HepG2 (cell line): Measurements from ENCODE around the gene BET1L. TPM values are rescaled to one million over a fixed set of nuclear protein-coding genes. Genes with fewer than 3 reads are reported as not detected.

Source experiments
- ATF7-NPFF ChIP-seq: sonication (generic); formaldehyde crosslinking; IDR thresholded peaks from 2 replicates; pipeline ENCODE4 v1.8.1; 2023; ENCODE audit warnings: mild to moderate bottlenecking, low read depth, missing genetic modification reagents, moderate library complexity
- CBX5 ChIP-seq: sonication (generic); formaldehyde crosslinking; IDR thresholded peaks from 2 replicates; pipeline ENCODE4 v1.4.0; 2020; ENCODE audit warnings: missing genetic modification reagents, borderline replicate concordance
- ETV6 ChIP-seq: sonication (generic); formaldehyde crosslinking; conservative IDR thresholded peaks from 2 replicates; pipeline ENCODE4 v1.4.0; 2020; ENCODE audit warnings: missing genetic modification reagents
- FOXA3 ChIP-seq: IDR thresholded peaks from 2 replicates; pipeline ENCODE4 v1.6.1; 2016; ENCODE audit warnings: missing genetic modification reagents, missing compliant biosample characterization
- FOXK1 ChIP-seq: sonication (generic); formaldehyde crosslinking; IDR thresholded peaks from 2 replicates; pipeline ENCODE4 v1.4.0; 2020; ENCODE audit warnings: low read depth, missing genetic modification reagents, borderline replicate concordance
- JUND ChIP-seq: sonication (generic); formaldehyde crosslinking; IDR thresholded peaks from 2 replicates; pipeline ENCODE4 v1.8.0; 2022; ENCODE audit warnings: mild to moderate bottlenecking, missing genetic modification reagents
- KAT7 ChIP-seq: IDR thresholded peaks from 2 replicates; pipeline ENCODE4 v1.6.1; 2018; ENCODE audit warnings: borderline replicate concordance, missing compliant biosample characterization
- MAFK ChIP-seq, 2 experiments: IDR thresholded peaks in 1 of 2; conservative IDR thresholded peaks in 1 of 2; 2 replicates each; pipeline ENCODE4 v1.6.1; 2011; ENCODE audit warnings: improper control_type of control experiment in 2 of 2, low read length in 2 of 2
- MAZ ChIP-seq, 2 experiments: sonication (generic) in 1 of 2; formaldehyde crosslinking in 1 of 2; IDR thresholded peaks; 2 replicates each; pipeline versions ENCODE4 v1.5.0 to v1.6.1; 2012 to 2020; ENCODE audit warnings: low read depth in 2 of 2, mild to moderate bottlenecking in 2 of 2, borderline replicate concordance in 1 of 2, improper control_type of control experiment in 1 of 2, low read length in 1 of 2, missing genetic modification reagents in 1 of 2, moderate library complexity in 1 of 2
- MTA1 ChIP-seq: sonication (generic); formaldehyde crosslinking; IDR thresholded peaks from 2 replicates; pipeline ENCODE4 v1.4.0; 2020; ENCODE audit warnings: missing genetic modification reagents, mild to moderate bottlenecking, borderline replicate concordance
- RXRA ChIP-seq: sonication (generic); formaldehyde crosslinking; IDR thresholded peaks from 2 replicates; pipeline ENCODE4 v1.5.1; 2020; ENCODE audit warnings: missing genetic modification reagents
- SP4 ChIP-seq: sonication (generic); formaldehyde crosslinking; IDR thresholded peaks from 2 replicates; pipeline ENCODE4 v1.8.1; 2023; ENCODE audit warnings: mild to moderate bottlenecking, missing genetic modification reagents
- THAP11 ChIP-seq: IDR thresholded peaks from 2 replicates; pipeline ENCODE4 v1.6.1; 2016; ENCODE audit warnings: missing biosample characterization, missing genetic modification reagents
- ZBTB7A ChIP-seq: sonication (generic); formaldehyde crosslinking; IDR thresholded peaks from 2 replicates; pipeline ENCODE4 v1.8.0; 2022; ENCODE audit warnings: mild to moderate bottlenecking, missing genetic modification reagents
- ZNF136 ChIP-seq: sonication (generic); formaldehyde crosslinking; IDR thresholded peaks from 2 replicates; pipeline ENCODE4 v1.8.1; 2022; ENCODE audit warnings: low read depth, mild to moderate bottlenecking, moderate library complexity, missing genetic modification reagents
- ZNF234 ChIP-seq: sonication (generic); formaldehyde crosslinking; conservative IDR thresholded peaks from 2 replicates; pipeline ENCODE4 v1.5.1; 2020; ENCODE audit warnings: mild to moderate bottlenecking, missing genetic modification reagents
- polyA plus RNA-seq, 8 experiments: library from polyadenylated mRNA; depleted of rRNA in 3 of 8; stranded (reverse) in 7 of 8; unstranded in 1 of 8; fragments of >200 nt; fragmentation: Illumina TruSeq in 4 of 8; extraction: Trizol in 4 of 8; gene quantifications; 2 replicates each; pipeline versions ENCODE4 v1.2.1 to v1.2.3, GENCODE V29; 2011 to 2016; ENCODE audit warnings: low read depth in 4 of 8, missing spikeins in 1 of 8, mixed read lengths in 1 of 8; ENCODE audit not compliant: insufficient read depth in 1 of 8
- total RNA-seq, 5 experiments: library from RNA; depleted of rRNA; stranded (reverse); fragments of >200 nt; fragmentation: Illumina TruSeq; extraction: Trizol; gene quantifications; 2 replicates each; pipeline ENCODE4 v1.2.3, GENCODE V29; 2016; ENCODE audit warnings: low read depth in 1 of 5
- TF ChIP-seq, protein P1 (sequence below): sonication (generic); formaldehyde crosslinking; IDR thresholded peaks from 2 replicates; pipeline ENCODE4 v1.5.1; 2020; ENCODE audit warnings: mild to moderate bottlenecking, missing genetic modification reagents, moderate library complexity
- TF ChIP-seq, protein P2 (sequence below): sonication (generic); formaldehyde crosslinking; IDR thresholded peaks from 2 replicates; pipeline ENCODE4 v1.8.1; 2023; ENCODE audit warnings: mild to moderate bottlenecking, missing genetic modification reagents
- TF ChIP-seq, protein P3 (sequence below): sonication (generic); formaldehyde crosslinking; conservative IDR thresholded peaks from 2 replicates; pipeline ENCODE4 v1.4.0; 2020; ENCODE audit warnings: mild to moderate bottlenecking, missing genetic modification reagents, moderate library complexity
- TF ChIP-seq, protein P4 (sequence below): IDR thresholded peaks from 2 replicates; pipeline ENCODE4 v1.6.1; 2018; ENCODE audit warnings: missing genetic modification reagents, mild to moderate bottlenecking, missing compliant biosample characterization
- TF ChIP-seq, protein P5 (sequence below): IDR thresholded peaks from 2 replicates; pipeline ENCODE4 v1.6.1; 2016; ENCODE audit warnings: low read depth, control low read depth

The BET1L gene
- total and polyA plus RNA-seq, 2 of the 13 experiments (the other 11 are each of a cell fraction or from before 2014, with no cell fraction given): 26.2 to 59.6 TPM

DNA sequence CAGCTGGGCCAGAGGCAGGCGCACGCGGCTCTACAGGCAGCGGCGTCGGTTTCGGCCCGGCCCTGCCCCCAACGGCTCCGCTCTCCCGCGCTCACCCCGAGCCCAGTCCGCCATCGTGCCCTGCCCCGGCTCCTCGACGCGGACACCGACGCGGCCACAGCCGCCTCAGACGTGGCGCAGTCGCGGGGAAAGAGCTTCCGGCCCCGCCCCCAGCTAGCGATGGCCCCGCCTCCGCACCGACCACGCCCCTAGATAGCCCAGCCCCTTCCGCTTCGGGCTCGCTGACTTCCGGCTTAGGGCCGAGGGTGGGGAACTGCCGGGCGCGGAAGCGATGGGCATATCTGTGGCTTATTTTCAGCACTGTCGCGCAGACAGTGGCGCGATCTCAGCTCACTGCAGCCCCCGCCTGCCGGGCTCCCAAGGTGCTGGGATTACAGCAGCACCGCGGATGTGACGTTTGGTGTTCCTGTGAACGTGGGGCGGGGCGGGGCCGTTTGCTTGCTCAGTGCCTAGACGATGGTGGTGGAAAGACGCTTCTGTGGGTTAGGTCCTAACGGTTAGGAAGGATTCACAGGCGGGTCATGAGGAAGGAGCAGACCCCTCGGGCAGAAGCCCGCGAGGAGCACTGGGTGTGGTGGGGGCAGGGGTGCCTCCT lies at the start of gene BET1L, which contains the start of gene RIC8A (continued):
- TF ChIP-seq RXRA (CRISPR knock-in tag): peak; percentile 57; the same call in 1 of the 2 replicates
- TF ChIP-seq FOXA3: no peak; the same call in 1 of the 2 replicates
- TF ChIP-seq ZNF136 (CRISPR knock-in tag): peak; percentile 90; the same call in 1 of the 2 replicates
- peak; percentile 92 for TF ChIP-seq ATF7-NPFF (CRISPR knock-in tag)
- TF ChIP-seq, protein P1, sequence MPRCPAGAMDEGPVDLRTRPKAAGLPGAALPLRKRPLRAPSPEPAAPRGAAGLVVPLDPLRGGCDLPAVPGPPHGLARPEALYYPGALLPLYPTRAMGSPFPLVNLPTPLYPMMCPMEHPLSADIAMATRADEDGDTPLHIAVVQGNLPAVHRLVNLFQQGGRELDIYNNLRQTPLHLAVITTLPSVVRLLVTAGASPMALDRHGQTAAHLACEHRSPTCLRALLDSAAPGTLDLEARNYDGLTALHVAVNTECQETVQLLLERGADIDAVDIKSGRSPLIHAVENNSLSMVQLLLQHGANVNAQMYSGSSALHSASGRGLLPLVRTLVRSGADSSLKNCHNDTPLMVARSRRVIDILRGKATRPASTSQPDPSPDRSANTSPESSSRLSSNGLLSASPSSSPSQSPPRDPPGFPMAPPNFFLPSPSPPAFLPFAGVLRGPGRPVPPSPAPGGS (CRISPR knock-in tag): peak; percentile 74
- TF ChIP-seq, protein P2, sequence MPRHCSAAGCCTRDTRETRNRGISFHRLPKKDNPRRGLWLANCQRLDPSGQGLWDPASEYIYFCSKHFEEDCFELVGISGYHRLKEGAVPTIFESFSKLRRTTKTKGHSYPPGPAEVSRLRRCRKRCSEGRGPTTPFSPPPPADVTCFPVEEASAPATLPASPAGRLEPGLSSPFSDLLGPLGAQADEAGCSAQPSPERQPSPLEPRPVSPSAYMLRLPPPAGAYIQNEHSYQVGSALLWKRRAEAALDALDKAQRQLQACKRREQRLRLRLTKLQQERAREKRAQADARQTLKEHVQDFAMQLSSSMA (CRISPR knock-in tag): no peak
- peak; percentile 77; the same call in 1 of the 2 replicates for TF ChIP-seq ZBTB7A
- TF ChIP-seq KAT7: no peak
- peak; percentile 82; the same call in 1 of the 2 replicates for TF ChIP-seq ZNF234 (CRISPR knock-in tag)
- TF ChIP-seq MTA1: 0 out of 2 replicates have a peak, but pooled peaks have one; percentile 41
- TF ChIP-seq MAZ (IDR thresholded peaks at IDR 0.05; ENCODE audit: borderline replicate concordance, low read depth, low read length): peak; percentile 89
- peak; percentile 93 for TF ChIP-seq MAZ (CRISPR knock-in tag; IDR thresholded peaks at IDR 0.05; ENCODE audit: low read depth)
- TF ChIP-seq FOXK1 (CRISPR knock-in tag): 0 out of 2 replicates have a peak, but pooled peaks have one; percentile 54
- peak; percentile 91 for TF ChIP-seq THAP11 (CRISPR knock-in tag)
- no peak for TF ChIP-seq MAFK (conservative IDR thresholded peaks at IDR 0.05 in 1 of 2, IDR thresholded peaks at IDR 0.05 in 1 of 2; ENCODE audit: low read length in 2 of 2)
- TF ChIP-seq SP4 (CRISPR knock-in tag): peak; percentile 99
- TF ChIP-seq ETV6 (CRISPR knock-in tag): peak; percentile 93
- TF ChIP-seq, protein P3, sequence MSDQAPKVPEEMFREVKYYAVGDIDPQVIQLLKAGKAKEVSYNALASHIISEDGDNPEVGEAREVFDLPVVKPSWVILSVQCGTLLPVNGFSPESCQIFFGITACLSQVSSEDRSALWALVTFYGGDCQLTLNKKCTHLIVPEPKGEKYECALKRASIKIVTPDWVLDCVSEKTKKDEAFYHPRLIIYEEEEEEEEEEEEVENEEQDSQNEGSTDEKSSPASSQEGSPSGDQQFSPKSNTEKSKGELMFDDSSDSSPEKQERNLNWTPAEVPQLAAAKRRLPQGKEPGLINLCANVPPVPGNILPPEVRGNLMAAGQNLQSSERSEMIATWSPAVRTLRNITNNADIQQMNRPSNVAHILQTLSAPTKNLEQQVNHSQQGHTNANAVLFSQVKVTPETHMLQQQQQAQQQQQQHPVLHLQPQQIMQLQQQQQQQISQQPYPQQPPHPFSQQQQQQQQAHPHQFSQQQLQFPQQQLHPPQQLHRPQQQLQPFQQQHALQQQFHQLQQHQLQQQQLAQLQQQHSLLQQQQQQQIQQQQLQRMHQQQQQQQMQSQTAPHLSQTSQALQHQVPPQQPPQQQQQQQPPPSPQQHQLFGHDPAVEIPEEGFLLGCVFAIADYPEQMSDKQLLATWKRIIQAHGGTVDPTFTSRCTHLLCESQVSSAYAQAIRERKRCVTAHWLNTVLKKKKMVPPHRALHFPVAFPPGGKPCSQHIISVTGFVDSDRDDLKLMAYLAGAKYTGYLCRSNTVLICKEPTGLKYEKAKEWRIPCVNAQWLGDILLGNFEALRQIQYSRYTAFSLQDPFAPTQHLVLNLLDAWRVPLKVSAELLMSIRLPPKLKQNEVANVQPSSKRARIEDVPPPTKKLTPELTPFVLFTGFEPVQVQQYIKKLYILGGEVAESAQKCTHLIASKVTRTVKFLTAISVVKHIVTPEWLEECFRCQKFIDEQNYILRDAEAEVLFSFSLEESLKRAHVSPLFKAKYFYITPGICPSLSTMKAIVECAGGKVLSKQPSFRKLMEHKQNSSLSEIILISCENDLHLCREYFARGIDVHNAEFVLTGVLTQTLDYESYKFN (CRISPR knock-in tag): peak; percentile 66
- no peak for TF ChIP-seq JUND (CRISPR knock-in tag)
- TF ChIP-seq, protein P4, sequence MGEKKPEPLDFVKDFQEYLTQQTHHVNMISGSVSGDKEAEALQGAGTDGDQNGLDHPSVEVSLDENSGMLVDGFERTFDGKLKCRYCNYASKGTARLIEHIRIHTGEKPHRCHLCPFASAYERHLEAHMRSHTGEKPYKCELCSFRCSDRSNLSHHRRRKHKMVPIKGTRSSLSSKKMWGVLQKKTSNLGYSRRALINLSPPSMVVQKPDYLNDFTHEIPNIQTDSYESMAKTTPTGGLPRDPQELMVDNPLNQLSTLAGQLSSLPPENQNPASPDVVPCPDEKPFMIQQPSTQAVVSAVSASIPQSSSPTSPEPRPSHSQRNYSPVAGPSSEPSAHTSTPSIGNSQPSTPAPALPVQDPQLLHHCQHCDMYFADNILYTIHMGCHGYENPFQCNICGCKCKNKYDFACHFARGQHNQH: peak; percentile 56; the same call in 1 of the 2 replicates
- TF ChIP-seq, protein P5, sequence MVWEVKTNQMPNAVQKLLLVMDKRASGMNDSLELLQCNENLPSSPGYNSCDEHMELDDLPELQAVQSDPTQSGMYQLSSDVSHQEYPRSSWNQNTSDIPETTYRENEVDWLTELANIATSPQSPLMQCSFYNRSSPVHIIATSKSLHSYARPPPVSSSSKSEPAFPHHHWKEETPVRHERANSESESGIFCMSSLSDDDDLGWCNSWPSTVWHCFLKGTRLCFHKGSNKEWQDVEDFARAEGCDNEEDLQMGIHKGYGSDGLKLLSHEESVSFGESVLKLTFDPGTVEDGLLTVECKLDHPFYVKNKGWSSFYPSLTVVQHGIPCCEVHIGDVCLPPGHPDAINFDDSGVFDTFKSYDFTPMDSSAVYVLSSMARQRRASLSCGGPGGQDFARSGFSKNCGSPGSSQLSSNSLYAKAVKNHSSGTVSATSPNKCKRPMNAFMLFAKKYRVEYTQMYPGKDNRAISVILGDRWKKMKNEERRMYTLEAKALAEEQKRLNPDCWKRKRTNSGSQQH: peak; percentile 66; the same call in 1 of the 2 replicates
- peak; percentile 7; the same call in 1 of the 2 replicates for TF ChIP-seq CBX5
